Measurements from ENCODE around the gene GPC5.
"Not testable (repeated sequence)": the region's sequence is repeated elsewhere in the genome, so short reads cannot be mapped to it uniquely, and the experiment has no call there.

GPC5 gene

DNA sequence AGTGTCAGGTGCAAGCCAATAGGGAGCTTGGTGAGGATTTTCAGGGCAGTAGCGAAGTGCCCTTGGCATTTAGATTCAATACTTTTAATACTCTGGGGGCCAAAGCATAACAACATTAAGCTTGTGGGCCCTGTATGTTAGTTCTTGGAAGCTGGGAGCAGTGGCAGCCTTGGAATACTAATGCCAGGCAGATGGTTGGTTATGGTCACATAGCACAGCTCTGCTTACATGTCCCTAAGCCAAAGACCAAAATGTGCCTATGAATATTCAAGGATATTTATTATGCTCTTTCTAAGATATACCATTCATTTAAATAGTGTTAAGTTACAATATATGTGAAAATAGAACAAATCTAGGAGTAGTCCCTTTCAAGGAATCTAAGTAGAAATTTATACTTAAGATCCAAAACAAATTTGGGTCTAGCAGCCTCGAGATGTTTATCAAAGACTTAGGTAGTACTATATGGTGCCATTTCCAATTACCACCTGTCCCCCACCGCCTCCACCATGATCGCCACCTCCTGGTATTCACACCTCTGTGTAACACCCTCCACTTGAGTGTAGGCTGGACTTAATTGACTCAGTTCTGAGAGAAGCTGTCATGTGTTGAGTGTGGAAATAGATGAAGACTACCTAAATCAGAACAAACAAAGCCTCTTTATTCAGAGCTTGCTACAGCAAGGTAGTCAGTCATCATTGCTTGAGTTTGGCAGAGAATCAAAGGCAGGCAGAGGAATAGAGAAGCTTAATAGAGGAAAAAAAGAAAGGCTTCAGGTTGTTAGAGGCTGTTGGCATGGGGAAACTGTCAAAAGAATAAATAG lies 261.0 kb downstream of the GPC5 start:
- no peak for DNase-seq

- DNase-seq = no peak
Observed at GRCh38 chr13:91660076-91660415, 261.6 kb downstream of the GPC5 start.

DNA sequence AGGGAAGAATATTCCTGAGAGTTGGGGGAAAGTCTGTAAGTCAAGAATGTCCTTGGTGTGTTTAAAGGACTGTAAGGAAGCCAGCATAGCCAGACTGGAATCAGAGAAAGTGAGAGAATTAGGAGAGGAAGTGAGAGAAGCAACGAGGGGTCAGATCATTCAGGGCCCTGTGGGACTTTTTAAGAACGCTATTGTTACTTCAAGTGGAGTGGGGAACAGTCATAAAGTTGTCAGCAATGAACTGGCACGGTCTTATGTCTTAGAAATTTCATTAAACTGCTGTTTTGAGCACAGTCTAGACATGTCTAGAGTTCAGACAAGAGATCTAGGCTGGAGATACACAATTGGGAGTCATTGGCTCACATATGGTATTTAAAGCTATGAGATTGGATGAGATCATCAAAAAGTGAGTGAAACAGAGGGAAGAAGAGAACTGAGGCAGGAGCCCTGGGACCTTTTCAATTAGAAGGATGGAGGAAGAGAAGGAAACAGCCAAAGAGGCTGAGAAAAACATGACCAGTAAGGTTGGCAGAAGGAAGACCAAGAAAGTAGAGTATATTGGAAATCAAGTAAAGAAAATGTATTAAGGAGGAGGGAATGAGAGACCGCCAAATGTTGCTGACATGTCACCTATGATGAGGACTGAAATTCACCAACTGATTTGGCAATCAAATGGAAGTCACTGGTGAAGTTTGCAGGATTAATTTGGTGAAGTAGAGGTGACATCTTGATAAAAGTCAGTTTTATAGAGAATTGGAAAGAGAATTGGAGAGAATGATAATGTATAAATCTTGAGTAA lies 263.5 kb downstream of the GPC5 start:
- no peak for DNase-seq

DNA sequence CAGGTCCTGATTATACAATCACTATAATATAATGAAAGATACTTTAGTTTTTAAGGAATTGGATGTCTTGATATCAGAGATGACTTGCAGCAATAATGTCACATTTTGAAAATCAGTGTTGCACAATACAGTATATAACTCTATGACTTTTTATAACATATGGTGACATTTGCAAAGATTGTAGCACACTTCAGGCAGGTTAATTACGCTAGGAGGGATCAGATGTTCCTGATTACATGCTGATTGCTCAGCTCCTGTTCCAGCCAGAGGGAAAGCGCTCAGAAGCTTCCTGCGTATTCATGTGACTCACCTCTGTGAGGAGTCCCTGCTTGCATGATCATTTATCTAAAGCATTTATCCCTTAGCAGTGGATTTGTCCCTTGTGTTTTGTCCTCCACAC lies 265.6 kb downstream of the GPC5 start:
- no peak for DNase-seq

DNA sequence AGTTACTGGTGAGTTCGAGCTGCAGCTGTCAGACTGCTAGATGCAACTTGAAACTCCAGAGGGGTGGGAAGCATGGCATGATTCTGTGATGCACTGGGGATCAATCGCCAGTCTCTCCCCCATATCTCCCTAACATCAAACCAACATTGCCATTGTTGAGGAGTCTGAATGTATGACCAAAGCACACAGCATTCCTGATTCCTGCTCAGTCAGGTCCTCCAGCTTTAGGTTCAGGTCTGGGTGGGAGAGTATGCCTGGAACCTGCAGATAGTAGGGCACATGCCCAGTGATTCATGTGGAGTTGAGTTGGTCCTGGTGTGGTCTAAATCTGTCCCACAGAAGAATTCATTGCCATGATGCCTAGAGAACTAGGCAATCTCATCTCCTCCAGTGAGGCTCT lies 269.1 kb downstream of the GPC5 start:
- no peak for DNase-seq

DNA sequence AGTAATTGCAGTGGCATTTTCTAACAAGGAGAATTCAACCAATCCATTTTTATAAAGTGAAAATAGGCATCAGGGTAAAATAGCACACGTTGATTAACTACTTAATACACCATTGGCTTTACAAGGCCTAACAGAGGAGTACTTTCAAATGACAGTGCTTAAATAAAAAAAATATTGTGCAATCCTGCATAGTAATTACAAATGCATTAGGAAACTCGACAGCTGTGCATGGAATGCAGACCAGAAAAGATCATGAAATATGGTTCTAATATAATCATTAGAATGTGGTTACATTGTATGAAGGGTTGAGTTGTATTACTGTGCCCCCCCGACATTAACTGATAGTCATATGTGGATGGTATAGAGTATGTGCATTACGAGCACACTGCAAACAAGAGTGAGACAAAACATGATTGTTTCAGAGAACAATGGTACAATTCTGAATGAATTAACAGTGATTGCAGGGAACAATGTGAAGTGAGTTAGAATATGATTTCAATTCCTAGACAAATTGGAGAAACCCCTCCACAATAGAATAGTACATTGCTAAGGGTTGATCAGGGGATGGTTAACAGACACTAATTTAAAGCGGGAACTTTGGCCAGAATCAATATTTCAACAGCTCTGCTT lies 270.6 kb downstream of the GPC5 start:
- no peak for DNase-seq

- not testable (repeated sequence) for DNase-seq
Observed at GRCh38 chr13:91674347-91674746, 275.9 kb downstream of the GPC5 start.

DNA sequence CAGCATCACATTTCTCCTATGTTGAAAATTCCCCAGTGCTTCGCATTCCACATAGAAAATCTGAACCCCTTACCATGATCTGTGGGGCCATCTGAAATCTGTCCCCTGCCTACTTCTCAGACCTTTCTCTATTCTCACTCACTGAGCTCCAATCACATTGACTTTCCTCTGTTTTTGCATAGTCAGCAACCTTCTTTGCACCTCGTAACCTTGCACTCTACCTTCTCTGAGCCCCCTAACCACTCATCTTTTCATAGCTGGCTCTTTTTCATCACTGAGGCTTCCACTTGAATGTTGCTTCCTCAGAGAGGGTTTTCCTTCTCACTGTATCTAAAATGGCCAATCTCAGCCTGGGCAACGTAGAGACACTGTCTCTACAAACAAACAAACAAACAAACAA lies 286.3 kb downstream of the GPC5 start:
- no peak for DNase-seq

DNA sequence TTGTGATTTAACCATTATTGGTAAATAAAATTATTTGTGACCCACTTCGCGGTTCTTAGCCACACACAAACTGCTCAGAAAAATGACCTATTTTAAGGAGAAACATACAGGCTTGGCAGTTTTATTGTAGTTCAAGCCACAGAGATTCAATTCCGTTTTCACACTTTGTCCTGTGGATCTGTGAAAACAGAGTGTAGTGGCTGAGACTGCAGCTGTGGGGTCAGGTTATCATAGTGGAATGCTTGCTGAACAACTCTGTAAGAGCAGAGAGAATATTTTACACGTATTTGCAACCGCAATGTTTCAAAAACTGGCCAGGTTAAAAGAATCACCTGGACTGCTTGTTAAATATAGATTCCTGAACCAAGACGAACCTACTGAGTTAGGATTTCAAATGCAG lies 292.5 kb downstream of the GPC5 start:
- no peak for DNase-seq

DNA sequence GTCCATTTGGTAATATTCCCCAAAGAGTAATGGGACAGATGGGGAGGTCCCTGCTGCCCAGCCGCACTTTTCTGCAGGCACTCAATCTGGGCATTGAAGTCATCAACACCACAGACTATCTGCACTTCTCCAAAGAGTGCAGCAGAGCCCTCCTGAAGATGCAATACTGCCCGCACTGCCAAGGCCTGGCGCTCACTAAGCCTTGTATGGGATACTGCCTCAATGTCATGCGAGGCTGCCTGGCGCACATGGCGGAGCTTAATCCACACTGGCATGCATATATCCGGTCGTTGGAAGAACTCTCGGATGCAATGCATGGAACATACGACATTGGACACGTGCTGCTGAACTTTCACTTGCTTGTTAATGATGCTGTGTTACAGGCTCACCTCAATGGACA lies 295.0 kb downstream of the GPC5 start:
- no peak for DNase-seq

- no peak for DNase-seq
Observed at GRCh38 chr13:91698308-91698707, 299.9 kb downstream of the GPC5 start.

GRCh38 chr13:91698767-91699166 lies 300.3 kb downstream of the GPC5 start:
- DNase-seq = no peak

DNA sequence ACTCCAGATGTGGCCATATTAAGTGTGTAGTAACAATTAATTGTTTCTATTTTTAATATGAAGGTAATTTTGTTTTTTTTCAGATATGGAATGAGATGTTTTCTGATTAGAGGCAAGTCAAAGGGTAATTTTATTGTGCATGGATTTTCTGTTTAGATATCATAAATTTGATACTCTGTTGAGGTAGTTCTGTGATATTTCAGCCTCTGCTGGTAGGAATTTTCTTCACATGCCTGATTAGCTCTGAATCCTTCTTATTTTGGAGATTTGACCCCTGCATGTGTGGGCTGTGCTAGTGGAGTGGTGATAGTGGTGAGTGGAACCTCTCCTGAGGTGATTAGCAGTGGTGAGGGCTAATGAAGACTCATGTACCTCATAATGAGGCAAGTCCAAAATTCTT lies 301.4 kb downstream of the GPC5 start:
- no peak for DNase-seq

DNA sequence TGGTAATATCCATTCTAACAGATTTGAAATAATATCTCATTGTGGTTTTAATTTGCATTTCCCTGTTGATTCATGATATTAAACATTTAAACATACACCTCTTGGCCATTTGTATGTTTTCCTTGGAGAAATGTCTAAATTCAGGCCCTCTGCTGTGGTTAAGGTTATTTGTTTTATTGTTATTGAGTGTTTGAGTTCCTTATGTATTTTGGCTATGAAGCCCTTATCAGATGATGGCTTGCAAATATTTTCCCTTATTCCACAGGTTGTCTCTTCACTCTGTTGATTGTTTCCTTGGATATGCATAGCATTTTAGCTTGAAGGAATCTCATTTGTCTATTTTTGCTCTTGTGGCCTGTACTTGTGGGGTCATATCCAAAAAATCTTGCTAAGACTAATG lies 303.6 kb downstream of the GPC5 start:
- no peak for DNase-seq

GRCh38 chr13:91702411-91702810 lies 304.0 kb downstream of the GPC5 start:
- DNase-seq = no peak

DNA sequence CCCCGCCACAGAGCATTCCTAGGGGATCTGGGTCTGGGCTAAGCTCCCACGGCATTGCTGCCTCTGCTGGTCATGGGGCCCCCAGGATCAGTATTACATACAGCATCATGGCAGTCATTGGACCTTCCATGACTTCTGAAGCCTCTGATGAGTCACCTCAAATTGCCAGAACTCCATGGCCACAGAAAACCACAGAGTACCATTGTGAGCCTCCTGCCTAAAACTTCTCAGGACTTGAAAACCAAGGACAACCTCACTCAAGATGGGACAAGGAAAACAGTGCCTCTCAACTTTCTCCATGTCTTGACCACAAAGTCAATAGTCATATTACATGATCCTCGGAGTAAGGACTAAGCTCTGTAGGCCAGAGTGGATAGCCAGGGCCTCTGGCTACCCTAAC lies 306.0 kb downstream of the GPC5 start:
- no peak for DNase-seq

GRCh38 chr13:91708558-91708957 lies 310.1 kb downstream of the GPC5 start:
- DNase-seq = no peak

DNA sequence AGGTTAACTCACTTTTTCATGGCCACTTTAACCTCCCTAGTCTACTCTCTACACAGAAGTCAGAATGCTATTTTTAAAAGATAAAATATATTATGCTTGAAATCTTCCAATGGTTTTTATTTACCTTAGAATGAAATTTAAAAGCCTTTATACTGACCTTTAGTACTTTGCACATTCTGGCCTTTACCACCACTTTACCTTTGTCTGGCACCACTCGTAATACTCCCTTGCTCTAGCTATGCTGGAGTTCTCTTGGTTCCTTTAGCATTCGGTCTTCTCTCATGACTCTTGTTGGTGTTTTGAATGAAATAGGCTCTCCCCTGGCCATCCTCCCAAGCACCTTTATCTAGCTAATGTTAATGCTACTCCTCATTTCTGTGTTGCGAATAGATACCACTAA lies 310.8 kb downstream of the GPC5 start:
- no peak for DNase-seq

DNA sequence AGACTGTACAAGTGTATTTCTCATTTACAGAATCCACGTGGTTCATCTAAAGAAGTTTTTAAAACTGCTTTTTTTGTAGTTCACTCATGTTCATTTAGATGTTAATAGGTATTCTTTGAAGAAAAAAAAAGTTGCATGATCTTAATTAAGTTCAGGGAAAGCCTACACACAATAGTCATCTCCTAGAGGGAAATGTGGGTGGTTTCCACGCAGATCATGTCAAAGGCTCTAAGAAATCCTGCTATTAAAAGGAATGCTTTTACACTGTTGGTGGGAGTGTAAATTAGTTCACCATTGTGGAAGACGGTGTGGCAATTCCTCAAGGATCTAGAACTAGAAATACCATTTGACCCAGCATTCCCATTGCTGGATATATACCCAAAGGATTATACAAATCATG lies 312.3 kb downstream of the GPC5 start:
- no peak for DNase-seq

DNA sequence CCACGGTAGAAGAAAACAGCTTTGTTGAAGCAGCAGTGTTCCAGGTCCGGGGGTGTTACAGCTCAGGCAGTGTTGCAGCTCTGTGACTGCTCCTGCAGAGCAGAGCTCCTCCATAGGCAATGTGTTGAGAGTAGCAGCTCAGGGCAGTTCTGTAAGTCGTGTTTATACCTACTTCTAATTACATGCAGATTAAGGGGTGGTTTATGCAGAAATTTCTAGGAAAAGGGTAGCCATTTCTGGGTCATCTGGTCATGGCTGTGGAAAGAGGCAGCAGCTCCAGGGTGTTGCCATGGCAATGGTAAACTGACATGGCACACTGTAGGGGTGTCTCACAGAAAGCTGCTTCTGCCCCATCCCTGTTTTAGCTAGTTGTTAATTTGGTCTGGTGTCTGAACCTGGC lies 316.4 kb downstream of the GPC5 start:
- no peak for DNase-seq

DNA sequence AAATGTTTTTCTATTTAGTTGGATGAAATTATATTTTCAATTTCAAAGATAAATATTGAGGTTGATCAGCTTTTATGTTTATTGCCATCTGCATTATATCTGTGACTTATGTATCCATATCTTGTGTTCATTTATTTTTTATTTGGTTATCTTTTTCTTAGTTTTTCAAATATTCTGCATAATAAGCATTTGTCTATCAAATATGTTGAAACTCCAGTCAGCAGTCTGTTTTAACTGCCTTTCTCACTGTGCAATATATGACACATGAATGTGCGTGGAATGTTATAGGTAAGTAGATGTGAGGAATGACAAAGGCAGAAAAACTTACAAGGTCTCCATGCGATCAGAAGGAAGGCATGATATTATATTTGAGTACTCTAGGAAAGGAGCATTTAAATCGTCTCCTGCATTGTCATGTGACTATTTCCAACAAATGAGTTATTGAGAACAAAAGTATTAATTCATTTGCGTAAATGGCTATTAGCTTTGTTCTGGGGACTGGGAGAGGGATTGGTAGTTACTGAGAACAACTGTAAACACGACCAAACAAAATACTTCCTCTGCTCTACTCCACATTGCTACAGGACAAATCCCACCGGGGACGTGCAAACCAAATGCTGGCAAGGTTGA lies 318.1 kb downstream of the GPC5 start:
- no peak for DNase-seq

- DNase-seq = peak; percentile 37
Observed at GRCh38 chr13:91719033-91719432, 320.6 kb downstream of the GPC5 start.

DNA sequence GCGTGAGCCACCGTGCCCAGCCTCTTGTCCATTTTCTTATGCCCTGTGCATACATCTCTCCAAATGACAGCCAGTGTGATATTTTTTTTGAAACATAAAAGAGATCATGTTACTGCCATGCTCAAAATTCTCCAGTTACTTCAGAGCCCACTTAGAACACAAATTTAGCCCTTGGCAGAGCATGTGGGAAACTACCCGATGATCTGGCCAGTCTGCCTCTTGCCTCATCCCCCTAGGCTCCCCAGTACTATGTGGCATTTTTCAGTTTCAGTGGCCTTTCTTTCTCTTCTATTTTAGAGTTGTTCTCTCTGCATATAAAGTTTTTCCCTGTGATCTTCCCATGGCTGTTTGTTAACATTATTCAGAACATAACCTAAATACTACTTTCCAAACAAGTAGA lies 323.0 kb downstream of the GPC5 start:
- no peak for DNase-seq

All from NCI-H226 (cell line).